ENCODE data around the gene SLC35G6. TPM values are rescaled to one million over a fixed set of nuclear protein-coding genes. Genes with fewer than 3 reads are reported as not detected.

The SLC35G6 gene
- total RNA-seq, 1 experiment from 2014 or later, result 0.26 TPM

DNA sequence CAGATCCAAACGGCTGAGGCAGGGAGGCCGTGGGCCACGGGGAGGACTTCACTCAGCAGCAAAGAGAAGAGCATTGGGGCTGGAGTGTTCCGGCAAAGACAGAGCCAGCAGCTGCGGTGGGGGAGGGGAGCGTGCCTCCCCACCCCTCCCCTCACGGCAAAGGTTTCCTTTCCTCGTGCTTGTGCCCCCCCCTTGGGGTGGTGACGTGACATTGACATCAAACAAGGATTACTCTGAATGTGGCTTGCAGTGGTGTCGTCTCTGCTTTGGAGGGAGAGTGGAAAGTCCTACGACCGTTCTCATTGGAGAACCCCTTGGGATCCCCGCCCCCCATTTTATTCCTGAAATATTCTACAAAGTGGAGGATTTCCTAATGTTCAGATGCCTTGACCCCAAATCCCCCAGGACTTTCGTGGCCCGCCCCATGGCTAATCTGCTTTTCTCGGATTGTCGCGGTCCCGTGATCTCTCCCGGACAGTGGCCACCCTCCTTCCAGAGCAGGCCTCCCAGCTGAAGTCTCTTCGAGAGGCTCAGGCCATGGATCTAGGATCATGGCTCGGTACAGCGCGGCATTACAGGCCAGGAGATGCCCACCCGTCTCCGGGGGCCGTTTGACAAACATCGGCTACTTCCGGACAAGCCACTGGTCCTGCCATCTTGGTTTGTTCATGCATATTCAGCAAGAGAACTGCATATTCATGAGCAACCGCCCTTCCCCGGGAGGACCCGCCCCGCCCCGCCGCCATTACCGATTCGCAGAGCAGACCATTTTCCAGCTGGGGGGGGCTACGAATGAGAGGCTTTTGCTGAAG is 2.2 kb downstream of the SLC35G6 start (continued):
- TF ChIP-seq, protein P1, sequence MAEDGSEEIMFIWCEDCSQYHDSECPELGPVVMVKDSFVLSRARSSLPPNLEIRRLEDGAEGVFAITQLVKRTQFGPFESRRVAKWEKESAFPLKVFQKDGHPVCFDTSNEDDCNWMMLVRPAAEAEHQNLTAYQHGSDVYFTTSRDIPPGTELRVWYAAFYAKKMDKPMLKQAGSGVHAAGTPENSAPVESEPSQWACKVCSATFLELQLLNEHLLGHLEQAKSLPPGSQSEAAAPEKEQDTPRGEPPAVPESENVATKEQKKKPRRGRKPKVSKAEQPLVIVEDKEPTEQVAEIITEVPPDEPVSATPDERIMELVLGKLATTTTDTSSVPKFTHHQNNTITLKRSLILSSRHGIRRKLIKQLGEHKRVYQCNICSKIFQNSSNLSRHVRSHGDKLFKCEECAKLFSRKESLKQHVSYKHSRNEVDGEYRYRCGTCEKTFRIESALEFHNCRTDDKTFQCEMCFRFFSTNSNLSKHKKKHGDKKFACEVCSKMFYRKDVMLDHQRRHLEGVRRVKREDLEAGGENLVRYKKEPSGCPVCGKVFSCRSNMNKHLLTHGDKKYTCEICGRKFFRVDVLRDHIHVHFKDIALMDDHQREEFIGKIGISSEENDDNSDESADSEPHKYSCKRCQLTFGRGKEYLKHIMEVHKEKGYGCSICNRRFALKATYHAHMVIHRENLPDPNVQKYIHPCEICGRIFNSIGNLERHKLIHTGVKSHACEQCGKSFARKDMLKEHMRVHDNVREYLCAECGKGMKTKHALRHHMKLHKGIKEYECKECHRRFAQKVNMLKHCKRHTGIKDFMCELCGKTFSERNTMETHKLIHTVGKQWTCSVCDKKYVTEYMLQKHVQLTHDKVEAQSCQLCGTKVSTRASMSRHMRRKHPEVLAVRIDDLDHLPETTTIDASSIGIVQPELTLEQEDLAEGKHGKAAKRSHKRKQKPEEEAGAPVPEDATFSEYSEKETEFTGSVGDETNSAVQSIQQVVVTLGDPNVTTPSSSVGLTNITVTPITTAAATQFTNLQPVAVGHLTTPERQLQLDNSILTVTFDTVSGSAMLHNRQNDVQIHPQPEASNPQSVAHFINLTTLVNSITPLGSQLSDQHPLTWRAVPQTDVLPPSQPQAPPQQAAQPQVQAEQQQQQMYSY (CRISPR knock-in tag; IDR thresholded peaks at IDR 0.05), result no peak
- TF ChIP-seq, protein P2, sequence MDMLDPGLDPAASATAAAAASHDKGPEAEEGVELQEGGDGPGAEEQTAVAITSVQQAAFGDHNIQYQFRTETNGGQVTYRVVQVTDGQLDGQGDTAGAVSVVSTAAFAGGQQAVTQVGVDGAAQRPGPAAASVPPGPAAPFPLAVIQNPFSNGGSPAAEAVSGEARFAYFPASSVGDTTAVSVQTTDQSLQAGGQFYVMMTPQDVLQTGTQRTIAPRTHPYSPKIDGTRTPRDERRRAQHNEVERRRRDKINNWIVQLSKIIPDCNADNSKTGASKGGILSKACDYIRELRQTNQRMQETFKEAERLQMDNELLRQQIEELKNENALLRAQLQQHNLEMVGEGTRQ (CRISPR knock-in tag; IDR thresholded peaks at IDR 0.05), result peak; percentile 5; the same call in 1 of the 2 replicates
- TF ChIP-seq, protein P3, sequence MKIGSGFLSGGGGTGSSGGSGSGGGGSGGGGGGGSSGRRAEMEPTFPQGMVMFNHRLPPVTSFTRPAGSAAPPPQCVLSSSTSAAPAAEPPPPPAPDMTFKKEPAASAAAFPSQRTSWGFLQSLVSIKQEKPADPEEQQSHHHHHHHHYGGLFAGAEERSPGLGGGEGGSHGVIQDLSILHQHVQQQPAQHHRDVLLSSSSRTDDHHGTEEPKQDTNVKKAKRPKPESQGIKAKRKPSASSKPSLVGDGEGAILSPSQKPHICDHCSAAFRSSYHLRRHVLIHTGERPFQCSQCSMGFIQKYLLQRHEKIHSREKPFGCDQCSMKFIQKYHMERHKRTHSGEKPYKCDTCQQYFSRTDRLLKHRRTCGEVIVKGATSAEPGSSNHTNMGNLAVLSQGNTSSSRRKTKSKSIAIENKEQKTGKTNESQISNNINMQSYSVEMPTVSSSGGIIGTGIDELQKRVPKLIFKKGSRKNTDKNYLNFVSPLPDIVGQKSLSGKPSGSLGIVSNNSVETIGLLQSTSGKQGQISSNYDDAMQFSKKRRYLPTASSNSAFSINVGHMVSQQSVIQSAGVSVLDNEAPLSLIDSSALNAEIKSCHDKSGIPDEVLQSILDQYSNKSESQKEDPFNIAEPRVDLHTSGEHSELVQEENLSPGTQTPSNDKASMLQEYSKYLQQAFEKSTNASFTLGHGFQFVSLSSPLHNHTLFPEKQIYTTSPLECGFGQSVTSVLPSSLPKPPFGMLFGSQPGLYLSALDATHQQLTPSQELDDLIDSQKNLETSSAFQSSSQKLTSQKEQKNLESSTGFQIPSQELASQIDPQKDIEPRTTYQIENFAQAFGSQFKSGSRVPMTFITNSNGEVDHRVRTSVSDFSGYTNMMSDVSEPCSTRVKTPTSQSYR (CRISPR knock-in tag; IDR thresholded peaks at IDR 0.05), result no peak
- no peak for TF ChIP-seq ZNF138 (CRISPR knock-in tag; conservative IDR thresholded peaks at IDR 0.05)

DNA sequence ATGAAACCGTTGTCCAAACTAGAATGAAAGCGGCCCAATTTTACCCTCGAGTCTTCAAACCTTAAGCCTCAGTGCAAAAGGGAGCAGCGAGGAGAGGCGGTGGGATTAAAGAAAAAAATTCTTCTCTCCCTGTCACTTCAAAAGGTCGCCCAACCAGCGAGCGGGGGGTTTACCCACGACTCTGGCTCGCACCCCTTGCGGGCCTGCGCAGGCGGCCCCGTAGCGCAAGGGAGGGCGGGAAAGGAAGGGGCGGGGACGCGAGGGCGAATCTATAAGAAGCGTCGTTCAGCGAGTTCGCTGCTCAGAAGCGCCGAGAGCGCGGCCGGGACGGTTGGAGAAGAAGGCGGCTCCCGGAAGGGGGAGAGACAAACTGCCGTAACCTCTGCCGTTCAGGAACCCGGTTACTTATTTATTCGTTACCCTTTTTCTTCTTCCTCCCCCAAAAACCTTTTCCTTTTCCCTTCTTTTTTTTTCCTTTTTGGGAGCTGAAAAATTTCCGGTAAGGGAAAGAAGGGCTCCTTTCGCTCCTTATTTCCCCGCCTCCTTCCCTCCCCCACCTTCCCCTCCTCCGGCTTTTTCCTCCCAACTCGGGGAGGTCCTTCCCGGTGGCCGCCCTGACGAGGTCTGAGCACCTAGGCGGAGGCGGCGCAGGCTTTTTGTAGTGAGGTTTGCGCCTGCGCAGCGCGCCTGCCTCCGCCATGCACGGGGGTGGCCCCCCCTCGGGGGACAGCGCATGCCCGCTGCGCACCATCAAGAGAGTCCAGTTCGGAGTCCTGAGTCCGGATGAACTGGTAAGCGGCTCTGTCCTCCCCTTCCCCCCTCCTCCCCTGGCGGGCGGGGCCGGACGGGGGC is 3.0 kb downstream of the SLC35G6 start, which contains the start of gene POLR2A:
Gene POLR2A (plus strand): TSS at position 300 of the 852 bp plus-strand sequence.
- ATAC-seq (peak; percentile 65), DNase-seq (ENCODE audit: low spot score) (peak; percentile 96)
- H3K4me1 Mint-ChIP-seq, result peaks cover 60% of the 10 kb centered on the region
- ChIA-PET POLR2A (interaction anchor here (0.6 to 2.2 kb wide), 8 partner anchors 38 to 173 kb away, joined by 3 to 15 read pairs (median 4); partner anchors contain the start of gene MPDU1), CTCF (interaction anchor here (0.7 to 2.4 kb wide), 4 partner anchors 18 to 90 kb away, joined by 3 to 10 read pairs (median 6); partner anchors contain the start of genes PLSCR3 and TMEM256)
- peaks cover 6% of the 10 kb centered on the region for H3K36me3 Mint-ChIP-seq
- no peaks in the 10 kb centered on the region for H3K27me3 Mint-ChIP-seq (ENCODE audit: low read depth)
- H3K4me3 Mint-ChIP-seq, result peak within 1 kb of the TSS; percentile 90
- H3K9me3 Mint-ChIP-seq, result no peaks in the 10 kb centered on the region
- peak within 1 kb of the TSS; percentile 99 for H3K27ac Mint-ChIP-seq
- TF ChIP-seq CREB1 (CRISPR knock-in tag; IDR thresholded peaks at IDR 0.05) (no peak), EMX1 (CRISPR knock-in tag; IDR thresholded peaks at IDR 0.05) (0 out of 2 replicates have a peak, but pooled peaks have one; percentile 76), FOXJ3 (CRISPR knock-in tag; IDR thresholded peaks at IDR 0.05; ENCODE audit: borderline replicate concordance) (no peak), GTF2I (CRISPR knock-in tag; conservative IDR thresholded peaks at IDR 0.05) (no peak), FOXK1 (CRISPR knock-in tag; IDR thresholded peaks at IDR 0.05) (peak; percentile 14; the same call in 1 of the 2 replicates), SP1 (CRISPR knock-in tag; conservative IDR thresholded peaks at IDR 0.05) (peak; percentile 91), ZNF232 (CRISPR knock-in tag; IDR thresholded peaks at IDR 0.05) (peak; percentile 80), TP53 (CRISPR knock-in tag; IDR thresholded peaks at IDR 0.05) (0 out of 2 replicates have a peak, but pooled peaks have one; percentile 45), ZNF423 (CRISPR knock-in tag; IDR thresholded peaks at IDR 0.05) (no peak), TEAD4 (CRISPR knock-in tag; IDR thresholded peaks at IDR 0.05) (peak; percentile 43; the same call in 1 of the 2 replicates), IRF2 (CRISPR knock-in tag; IDR thresholded peaks at IDR 0.05; ENCODE audit: borderline replicate concordance, low read depth) (no peak), ESRRA (CRISPR knock-in tag; IDR thresholded peaks at IDR 0.05; ENCODE audit: borderline replicate concordance) (peak; percentile 64; the same call in 1 of the 2 replicates), JAZF1 (CRISPR knock-in tag; IDR thresholded peaks at IDR 0.05) (no peak), ZNF138 (CRISPR knock-in tag; conservative IDR thresholded peaks at IDR 0.05) (no peak)
- TF ChIP-seq, protein P4, sequence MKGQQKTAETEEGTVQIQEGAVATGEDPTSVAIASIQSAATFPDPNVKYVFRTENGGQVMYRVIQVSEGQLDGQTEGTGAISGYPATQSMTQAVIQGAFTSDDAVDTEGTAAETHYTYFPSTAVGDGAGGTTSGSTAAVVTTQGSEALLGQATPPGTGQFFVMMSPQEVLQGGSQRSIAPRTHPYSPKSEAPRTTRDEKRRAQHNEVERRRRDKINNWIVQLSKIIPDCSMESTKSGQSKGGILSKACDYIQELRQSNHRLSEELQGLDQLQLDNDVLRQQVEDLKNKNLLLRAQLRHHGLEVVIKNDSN (CRISPR knock-in tag; IDR thresholded peaks at IDR 0.05), result peak; percentile 57
- TF ChIP-seq, protein P5, sequence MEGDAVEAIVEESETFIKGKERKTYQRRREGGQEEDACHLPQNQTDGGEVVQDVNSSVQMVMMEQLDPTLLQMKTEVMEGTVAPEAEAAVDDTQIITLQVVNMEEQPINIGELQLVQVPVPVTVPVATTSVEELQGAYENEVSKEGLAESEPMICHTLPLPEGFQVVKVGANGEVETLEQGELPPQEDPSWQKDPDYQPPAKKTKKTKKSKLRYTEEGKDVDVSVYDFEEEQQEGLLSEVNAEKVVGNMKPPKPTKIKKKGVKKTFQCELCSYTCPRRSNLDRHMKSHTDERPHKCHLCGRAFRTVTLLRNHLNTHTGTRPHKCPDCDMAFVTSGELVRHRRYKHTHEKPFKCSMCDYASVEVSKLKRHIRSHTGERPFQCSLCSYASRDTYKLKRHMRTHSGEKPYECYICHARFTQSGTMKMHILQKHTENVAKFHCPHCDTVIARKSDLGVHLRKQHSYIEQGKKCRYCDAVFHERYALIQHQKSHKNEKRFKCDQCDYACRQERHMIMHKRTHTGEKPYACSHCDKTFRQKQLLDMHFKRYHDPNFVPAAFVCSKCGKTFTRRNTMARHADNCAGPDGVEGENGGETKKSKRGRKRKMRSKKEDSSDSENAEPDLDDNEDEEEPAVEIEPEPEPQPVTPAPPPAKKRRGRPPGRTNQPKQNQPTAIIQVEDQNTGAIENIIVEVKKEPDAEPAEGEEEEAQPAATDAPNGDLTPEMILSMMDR (IDR thresholded peaks at IDR 0.05), result no peak
- TF ChIP-seq, protein P6, sequence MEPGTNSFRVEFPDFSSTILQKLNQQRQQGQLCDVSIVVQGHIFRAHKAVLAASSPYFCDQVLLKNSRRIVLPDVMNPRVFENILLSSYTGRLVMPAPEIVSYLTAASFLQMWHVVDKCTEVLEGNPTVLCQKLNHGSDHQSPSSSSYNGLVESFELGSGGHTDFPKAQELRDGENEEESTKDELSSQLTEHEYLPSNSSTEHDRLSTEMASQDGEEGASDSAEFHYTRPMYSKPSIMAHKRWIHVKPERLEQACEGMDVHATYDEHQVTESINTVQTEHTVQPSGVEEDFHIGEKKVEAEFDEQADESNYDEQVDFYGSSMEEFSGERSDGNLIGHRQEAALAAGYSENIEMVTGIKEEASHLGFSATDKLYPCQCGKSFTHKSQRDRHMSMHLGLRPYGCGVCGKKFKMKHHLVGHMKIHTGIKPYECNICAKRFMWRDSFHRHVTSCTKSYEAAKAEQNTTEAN (CRISPR knock-in tag; IDR thresholded peaks at IDR 0.05), result no peak
- TF ChIP-seq, protein P7, sequence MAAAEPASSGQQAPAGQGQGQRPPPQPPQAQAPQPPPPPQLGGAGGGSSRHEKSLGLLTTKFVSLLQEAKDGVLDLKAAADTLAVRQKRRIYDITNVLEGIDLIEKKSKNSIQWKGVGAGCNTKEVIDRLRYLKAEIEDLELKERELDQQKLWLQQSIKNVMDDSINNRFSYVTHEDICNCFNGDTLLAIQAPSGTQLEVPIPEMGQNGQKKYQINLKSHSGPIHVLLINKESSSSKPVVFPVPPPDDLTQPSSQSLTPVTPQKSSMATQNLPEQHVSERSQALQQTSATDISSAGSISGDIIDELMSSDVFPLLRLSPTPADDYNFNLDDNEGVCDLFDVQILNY (CRISPR knock-in tag; IDR thresholded peaks at IDR 0.05), result peak; percentile 93

Data from WTC11 (cell line).